OCI-LY1 (cell line): ENCODE results near the gene FGGY.

Experiments used
- EZH2 ChIP-seq: fragments of 200-600 bp; sonication (generic), shearing (Covaris generic); IDR thresholded peaks from 2 replicates; pipeline ENCODE4 v1.8.0; 2017; ENCODE audit warnings: borderline replicate concordance, mixed run types, mild to moderate bottlenecking, antibody characterized with exemption, low read length, moderate library complexity, mixed read lengths
- TF ChIP-seq, protein P1 (sequence below): fragments of 200-600 bp; sonication (generic), shearing (Covaris generic); IDR thresholded peaks from 2 replicates; pipeline ENCODE4 v1.5.1; 2017; ENCODE audit warnings: mild to moderate bottlenecking, antibody characterized with exemption, low read length, moderate library complexity, mixed read lengths

GRCh38 chr1:59692591-59692990, 395.7 kb downstream of the FGGY start:
- TF ChIP-seq, protein P1, sequence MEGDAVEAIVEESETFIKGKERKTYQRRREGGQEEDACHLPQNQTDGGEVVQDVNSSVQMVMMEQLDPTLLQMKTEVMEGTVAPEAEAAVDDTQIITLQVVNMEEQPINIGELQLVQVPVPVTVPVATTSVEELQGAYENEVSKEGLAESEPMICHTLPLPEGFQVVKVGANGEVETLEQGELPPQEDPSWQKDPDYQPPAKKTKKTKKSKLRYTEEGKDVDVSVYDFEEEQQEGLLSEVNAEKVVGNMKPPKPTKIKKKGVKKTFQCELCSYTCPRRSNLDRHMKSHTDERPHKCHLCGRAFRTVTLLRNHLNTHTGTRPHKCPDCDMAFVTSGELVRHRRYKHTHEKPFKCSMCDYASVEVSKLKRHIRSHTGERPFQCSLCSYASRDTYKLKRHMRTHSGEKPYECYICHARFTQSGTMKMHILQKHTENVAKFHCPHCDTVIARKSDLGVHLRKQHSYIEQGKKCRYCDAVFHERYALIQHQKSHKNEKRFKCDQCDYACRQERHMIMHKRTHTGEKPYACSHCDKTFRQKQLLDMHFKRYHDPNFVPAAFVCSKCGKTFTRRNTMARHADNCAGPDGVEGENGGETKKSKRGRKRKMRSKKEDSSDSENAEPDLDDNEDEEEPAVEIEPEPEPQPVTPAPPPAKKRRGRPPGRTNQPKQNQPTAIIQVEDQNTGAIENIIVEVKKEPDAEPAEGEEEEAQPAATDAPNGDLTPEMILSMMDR, result no peak
- TF ChIP-seq EZH2, result no peak
